Activated naive CD4-positive, alpha-beta T cell treated with anti-CD3 and anti-CD28 coated beads, Interleukin-2, amount 10 ng/mL, durations not matched to agents 7 days and 5 days (primary cell): ENCODE measurements around the gene TDP2.
A peak's percentile ranks its signal among the peaks of the same experiment; 100 is the strongest.
"Not testable (repeated sequence)": the region's sequence is repeated elsewhere in the genome, so short reads cannot be mapped to it uniquely, and the experiment has no call there.

Source experiments
- CTCF ChIA-PET: fragments of 350-600 bp; sonication (Branson Sonifier 250); formaldehyde crosslinking; loops from one replicate; lab custom pipeline; 2021; ENCODE audit warnings: antibody characterized with exemption; lab: Charles Lee
- DNase-seq: peaks from one replicate; pipeline ENCODE4 v3.0.0-alpha.2; 2020
- H3K27ac Mint-ChIP-seq: one replicate; pipeline ENCODE4 v1.8.0; 2021; ENCODE audit warnings: mild to moderate bottlenecking, moderate library complexity, mixed read lengths
- H3K27me3 Mint-ChIP-seq: one replicate; pipeline ENCODE4 v1.8.0; 2021; ENCODE audit warnings: mild to moderate bottlenecking, mixed read lengths
- H3K36me3 Mint-ChIP-seq: one replicate; pipeline ENCODE4 v1.8.0; 2021; ENCODE audit warnings: mixed read lengths
- H3K4me1 Mint-ChIP-seq: one replicate; pipeline ENCODE4 v1.8.0; 2021; ENCODE audit warnings: mixed read lengths
- H3K4me3 Mint-ChIP-seq: one replicate; pipeline ENCODE4 v1.8.0; 2021; ENCODE audit warnings: mild to moderate bottlenecking, moderate library complexity, mixed read lengths
- H3K9me3 Mint-ChIP-seq: one replicate; pipeline ENCODE4 v1.8.0; 2021; ENCODE audit warnings: mixed read lengths

Gene TDP2

GRCh38 chr6:24650365-24650764, 16.3 kb downstream of the TDP2 start:
- H3K9me3 Mint-ChIP-seq, result no peaks in the 10 kb centered on the region
- peaks cover 14% of the 10 kb centered on the region for H3K27me3 Mint-ChIP-seq
- H3K4me1 Mint-ChIP-seq, result peaks cover 14% of the 10 kb centered on the region
- CTCF ChIA-PET, result interaction anchor here (0.9 kb wide), 1 partner anchor 13 kb away, joined by 5 read pairs; no protein-coding TSS in a partner anchor
- H3K36me3 Mint-ChIP-seq, result peaks cover 31% of the 10 kb centered on the region
- H3K4me3 Mint-ChIP-seq, result no peak overlapping the region
- DNase-seq, result no peak
- no peak overlapping the region for H3K27ac Mint-ChIP-seq

- H3K4me1 Mint-ChIP-seq, result peaks cover 16% of the 10 kb centered on the region
- peaks cover 31% of the 10 kb centered on the region for H3K36me3 Mint-ChIP-seq
- no peak overlapping the region for H3K4me3 Mint-ChIP-seq
- DNase-seq, result no peak
- H3K9me3 Mint-ChIP-seq, result no peaks in the 10 kb centered on the region
- no peak overlapping the region for H3K27ac Mint-ChIP-seq
- H3K27me3 Mint-ChIP-seq, result peaks cover 20% of the 10 kb centered on the region
- CTCF ChIA-PET, result interaction anchor here (0.9 to 1.7 kb wide), 2 partner anchors 13 to 16 kb away, joined by 4 to 5 read pairs; no protein-coding TSS in a partner anchor
Measured at GRCh38 chr6:24649691-24650090, 17.0 kb downstream of the TDP2 start.

GRCh38 chr6:24648276-24648675, 18.4 kb downstream of the TDP2 start:
- Mint-ChIP-seq H3K27ac (no peak overlapping the region), H3K4me3 (no peak overlapping the region)
- CTCF ChIA-PET, result interaction anchor here (1.2 to 1.7 kb wide), 2 partner anchors 17 to 67 kb away, joined by 4 to 6 read pairs; no protein-coding TSS in a partner anchor

GRCh38 chr6:24646771-24647170, 19.9 kb downstream of the TDP2 start:
- Mint-ChIP-seq H3K27ac (no peak overlapping the region), H3K36me3 (peaks cover 10% of the 10 kb centered on the region), H3K4me3 (peak overlapping the region; percentile 82), H3K27me3 (peaks cover 36% of the 10 kb centered on the region), H3K4me1 (peaks cover 16% of the 10 kb centered on the region), H3K9me3 (no peaks in the 10 kb centered on the region)
- no peak for DNase-seq
- CTCF ChIA-PET, result interaction anchor here (1.1 kb wide), 1 partner anchor 122 kb away, joined by 3 read pairs; no protein-coding TSS in a partner anchor

More at GRCh38 chr6:24648276-24648675, 18.4 kb downstream of the TDP2 start:
- H3K36me3 Mint-ChIP-seq, result peaks cover 25% of the 10 kb centered on the region
- peaks cover 16% of the 10 kb centered on the region for H3K4me1 Mint-ChIP-seq
- H3K27me3 Mint-ChIP-seq, result peaks cover 27% of the 10 kb centered on the region
- no peak for DNase-seq
- H3K9me3 Mint-ChIP-seq, result no peaks in the 10 kb centered on the region

GRCh38 chr6:24644377-24644776, 22.3 kb downstream of the TDP2 start:
- peaks cover 16% of the 10 kb centered on the region for H3K4me1 Mint-ChIP-seq
- no peak overlapping the region for H3K27ac Mint-ChIP-seq
- no peak overlapping the region for H3K4me3 Mint-ChIP-seq
- H3K9me3 Mint-ChIP-seq, result no peaks in the 10 kb centered on the region
- no peaks in the 10 kb centered on the region for H3K36me3 Mint-ChIP-seq
- CTCF ChIA-PET, result no interaction called here
- no peak for DNase-seq
- peaks cover 47% of the 10 kb centered on the region for H3K27me3 Mint-ChIP-seq

- CTCF ChIA-PET, result no interaction called here
- Mint-ChIP-seq H3K27me3 (peaks cover 47% of the 10 kb centered on the region), H3K27ac (no peak overlapping the region), H3K9me3 (no peaks in the 10 kb centered on the region), H3K36me3 (no peaks in the 10 kb centered on the region), H3K4me3 (no peak overlapping the region), H3K4me1 (peaks cover 16% of the 10 kb centered on the region)
- no peak for DNase-seq
Measured at GRCh38 chr6:24643920-24644319, 22.8 kb downstream of the TDP2 start.

GRCh38 chr6:24642061-24642460, 24.6 kb downstream of the TDP2 start:
- peaks cover 21% of the 10 kb centered on the region for H3K4me1 Mint-ChIP-seq
- H3K36me3 Mint-ChIP-seq, result no peaks in the 10 kb centered on the region

GRCh38 chr6:24640631-24641030, 26.1 kb downstream of the TDP2 start:
- H3K4me3 Mint-ChIP-seq, H3K27ac Mint-ChIP-seq, H3K9me3 Mint-ChIP-seq, H3K36me3 Mint-ChIP-seq, CTCF ChIA-PET, DNase-seq: not testable (repeated sequence)
- H3K27me3 Mint-ChIP-seq, result peaks cover 42% of the 10 kb centered on the region
- peaks cover 13% of the 10 kb centered on the region for H3K4me1 Mint-ChIP-seq

More at GRCh38 chr6:24642061-24642460, 24.6 kb downstream of the TDP2 start:
- Mint-ChIP-seq H3K4me3 (no peak overlapping the region), H3K27me3 (peaks cover 48% of the 10 kb centered on the region), H3K9me3 (no peaks in the 10 kb centered on the region), H3K27ac (no peak overlapping the region)
- no peak for DNase-seq
- CTCF ChIA-PET, result interaction anchor here (1.2 kb wide), 1 partner anchor 19 kb away, joined by 3 read pairs; no protein-coding TSS in a partner anchor

- DNase-seq, result no peak
- H3K9me3 Mint-ChIP-seq, result no peaks in the 10 kb centered on the region
- no peaks in the 10 kb centered on the region for H3K36me3 Mint-ChIP-seq
- H3K4me1 Mint-ChIP-seq, result peaks cover 9% of the 10 kb centered on the region
- peaks cover 40% of the 10 kb centered on the region for H3K27me3 Mint-ChIP-seq
- H3K27ac Mint-ChIP-seq, result no peak overlapping the region
- CTCF ChIA-PET, result no interaction called here
- H3K4me3 Mint-ChIP-seq, result no peak overlapping the region
Measured at GRCh38 chr6:24640166-24640565, 26.5 kb downstream of the TDP2 start.

- H3K4me3 Mint-ChIP-seq, result no peak overlapping the region
- no peaks in the 10 kb centered on the region for H3K36me3 Mint-ChIP-seq
- H3K27me3 Mint-ChIP-seq, result peaks cover 30% of the 10 kb centered on the region
- peaks cover 5% of the 10 kb centered on the region for H3K4me1 Mint-ChIP-seq
- CTCF ChIA-PET, result interaction anchor here (0.9 kb wide), 1 partner anchor 56 kb away, joined by 4 read pairs; no protein-coding TSS in a partner anchor
- DNase-seq, result no peak
- no peaks in the 10 kb centered on the region for H3K9me3 Mint-ChIP-seq
- H3K27ac Mint-ChIP-seq, result no peak overlapping the region
Measured at GRCh38 chr6:24636681-24637080, 30.0 kb downstream of the TDP2 start.

- H3K4me1 Mint-ChIP-seq, result peaks cover under 1% of the 10 kb centered on the region
- H3K36me3 Mint-ChIP-seq, result no peaks in the 10 kb centered on the region
- H3K4me3 Mint-ChIP-seq, result no peak overlapping the region
- no peaks in the 10 kb centered on the region for H3K9me3 Mint-ChIP-seq
- peaks cover 24% of the 10 kb centered on the region for H3K27me3 Mint-ChIP-seq
- DNase-seq, result no peak
- no peak overlapping the region for H3K27ac Mint-ChIP-seq
- CTCF ChIA-PET, result no interaction called here
Measured at GRCh38 chr6:24632573-24632972, 34.1 kb downstream of the TDP2 start.

- Mint-ChIP-seq H3K9me3 (no peaks in the 10 kb centered on the region), H3K27me3 (peaks cover 19% of the 10 kb centered on the region), H3K4me1 (no peaks in the 10 kb centered on the region), H3K27ac (no peak overlapping the region), H3K36me3 (no peaks in the 10 kb centered on the region), H3K4me3 (no peak overlapping the region)
- DNase-seq, result no peak
- CTCF ChIA-PET, result no interaction called here
Measured at GRCh38 chr6:24631671-24632070, 35.0 kb downstream of the TDP2 start.

GRCh38 chr6:24630856-24631505, 35.7 kb downstream of the TDP2 start:
- no peak for DNase-seq
- H3K27ac Mint-ChIP-seq, result no peak overlapping the region
- H3K27me3 Mint-ChIP-seq, result peaks cover 22% of the 10 kb centered on the region
- CTCF ChIA-PET, result no interaction called here
- no peaks in the 10 kb centered on the region for H3K36me3 Mint-ChIP-seq
- no peaks in the 10 kb centered on the region for H3K4me1 Mint-ChIP-seq
- H3K4me3 Mint-ChIP-seq, result no peak overlapping the region
- no peaks in the 10 kb centered on the region for H3K9me3 Mint-ChIP-seq

GRCh38 chr6:24621626-24622289, 44.9 kb downstream of the TDP2 start:
- CTCF ChIA-PET, result interaction anchor here (0.6 to 1.5 kb wide), 2 partner anchors 40 to 56 kb away, joined by 3 to 6 read pairs; no protein-coding TSS in a partner anchor
- Mint-ChIP-seq H3K27me3 (peaks cover 10% of the 10 kb centered on the region), H3K4me1 (no peaks in the 10 kb centered on the region), H3K9me3 (no peaks in the 10 kb centered on the region), H3K27ac (no peak overlapping the region), H3K36me3 (no peaks in the 10 kb centered on the region), H3K4me3 (no peak overlapping the region)
- no peak for DNase-seq
